Activated CD4-positive, alpha-beta T cell treated with anti-CD3 and anti-CD28 coated beads, Interleukin-2, amount 50 U/mL, for 48 hours (primary cell): ENCODE results near the gene CNOT6.

Source experiments
- DNase-seq, 2 experiments: peaks; one replicate each; pipeline ENCODE4 v3.0.0-alpha.2; 2020

The CNOT6 gene

DNA sequence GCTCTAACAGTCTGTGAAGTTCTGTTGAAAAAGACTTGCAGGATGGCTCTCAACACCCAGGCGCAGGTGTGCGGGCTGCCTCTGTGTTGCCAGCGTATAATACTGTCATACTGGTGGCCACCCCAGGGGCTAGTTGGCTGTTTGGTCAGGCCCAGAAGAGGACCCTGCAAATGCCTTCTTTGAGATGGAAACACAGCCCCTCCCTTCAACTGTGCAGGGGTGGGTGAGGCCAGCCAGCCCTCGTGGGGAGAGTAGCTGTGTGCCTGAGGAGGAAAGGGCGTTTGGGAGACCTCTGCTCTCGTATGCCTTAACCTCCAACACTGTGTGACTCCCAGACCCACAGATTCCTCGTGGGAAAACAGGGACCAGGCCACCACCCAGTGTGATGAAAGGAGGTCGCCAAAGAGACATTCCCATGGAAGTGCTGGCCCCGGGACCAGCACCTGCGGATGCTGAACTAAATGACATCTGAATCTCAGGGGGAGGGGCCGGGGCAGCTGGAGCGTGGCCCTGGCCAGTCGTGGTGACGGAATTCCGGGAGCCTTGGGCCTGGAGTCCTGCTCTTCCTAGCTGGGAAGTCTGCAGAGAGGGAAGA, 108.4 kb downstream of the CNOT6 start:
- DNase-seq, result no peak

DNA sequence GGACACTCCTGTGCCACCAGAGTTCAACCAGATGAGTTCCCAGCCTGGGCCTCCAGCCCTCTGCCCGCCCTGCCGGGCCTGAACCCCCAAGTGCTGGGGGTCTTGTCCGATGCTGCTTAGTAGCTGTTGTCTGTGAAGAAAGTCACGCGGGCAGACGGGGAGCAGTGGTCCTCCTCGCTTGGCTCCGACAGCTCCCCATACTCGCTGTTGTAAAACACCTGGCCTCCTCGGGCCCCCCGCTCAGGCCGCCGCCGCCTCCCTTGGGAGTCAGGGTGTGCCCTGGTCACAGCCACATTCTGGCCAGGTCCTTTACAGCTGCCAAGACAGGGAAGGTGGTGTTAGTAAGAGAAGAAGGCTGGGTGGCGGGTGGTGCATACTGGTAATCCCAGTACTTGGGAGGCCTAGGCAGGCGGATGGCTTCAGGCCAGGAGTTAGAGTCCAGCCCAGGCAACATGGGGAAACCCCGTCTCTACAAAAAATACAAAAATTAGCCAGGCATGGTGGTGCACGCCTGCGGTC, 109.0 kb downstream of the CNOT6 start:
- no peak for DNase-seq

GRCh38 chr5:180604271-180604670, 110.1 kb downstream of the CNOT6 start:
- no peak for DNase-seq

DNA sequence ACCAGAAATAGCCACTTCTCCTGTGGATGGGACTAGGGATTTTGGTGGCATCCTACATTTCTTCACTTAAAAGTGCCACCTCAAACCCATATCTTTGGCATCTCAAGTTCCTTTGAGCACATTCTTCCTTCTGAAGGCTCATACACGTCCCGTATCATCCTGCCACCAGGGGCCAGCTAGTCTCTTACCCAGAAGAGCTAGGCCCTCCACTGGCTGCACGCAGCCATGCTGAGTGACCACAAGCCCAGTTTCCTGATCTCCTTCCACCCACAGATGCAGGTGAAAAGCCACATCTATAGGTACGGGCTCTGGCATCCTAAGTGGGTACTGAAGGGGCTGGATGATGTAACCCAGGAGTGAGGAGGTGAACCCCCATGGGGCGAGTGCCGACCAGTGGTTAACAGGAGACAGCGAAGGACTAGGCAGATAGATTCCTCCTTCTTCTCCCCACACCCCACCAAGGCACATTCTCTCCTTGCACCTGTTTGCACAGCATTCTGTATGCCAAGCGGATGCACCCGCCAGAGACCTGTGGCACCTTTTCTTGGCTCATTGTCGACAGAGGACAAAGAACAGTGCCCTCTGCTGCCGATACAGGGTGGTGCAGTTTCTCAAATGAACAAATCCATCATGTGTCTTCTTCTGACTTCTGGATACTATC, 111.5 kb downstream of the CNOT6 start:
- DNase-seq, result peak; percentile 75 to 81

GRCh38 chr5:180606215-180606785, 112.1 kb downstream of the CNOT6 start:
- no peak for DNase-seq

DNA sequence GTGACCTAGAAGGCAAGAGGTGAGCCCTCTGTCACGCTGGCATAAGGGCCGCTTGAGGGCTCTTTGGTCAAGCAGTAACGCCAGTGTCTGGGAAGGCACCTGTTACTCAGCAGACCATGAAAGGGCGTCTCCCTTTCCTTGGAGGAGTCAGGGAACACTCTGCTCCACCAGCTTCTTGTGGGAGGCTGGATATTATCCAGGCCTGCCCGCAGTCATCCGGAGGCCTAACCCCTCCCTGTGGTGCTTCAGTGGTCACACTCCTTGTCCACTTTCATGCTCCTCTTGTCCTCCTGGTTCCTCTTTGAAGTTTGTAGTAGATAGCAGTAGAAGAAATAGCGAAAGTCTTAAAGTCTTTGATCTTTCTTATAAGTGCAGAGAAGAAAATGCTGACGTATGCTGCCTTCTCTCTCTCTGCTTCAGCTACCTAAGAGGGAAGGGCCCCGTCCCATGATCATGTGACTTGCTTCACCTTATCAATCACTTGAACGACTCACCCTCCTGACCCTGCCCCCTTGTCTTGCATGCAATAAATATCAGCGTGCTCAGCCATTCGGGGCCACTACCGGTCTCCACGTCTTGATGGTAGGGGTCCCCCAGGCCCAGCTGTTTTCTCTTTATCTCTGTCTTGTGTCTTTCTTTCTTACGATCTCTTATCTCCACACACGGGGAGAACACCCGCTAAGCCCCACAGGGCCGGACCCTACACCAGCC, 113.8 kb downstream of the CNOT6 start:
- DNase-seq, result peak in 1 of 2 experiments; percentile 21

- no peak for DNase-seq
Measured at GRCh38 chr5:180608572-180609310, 114.6 kb downstream of the CNOT6 start.

DNA sequence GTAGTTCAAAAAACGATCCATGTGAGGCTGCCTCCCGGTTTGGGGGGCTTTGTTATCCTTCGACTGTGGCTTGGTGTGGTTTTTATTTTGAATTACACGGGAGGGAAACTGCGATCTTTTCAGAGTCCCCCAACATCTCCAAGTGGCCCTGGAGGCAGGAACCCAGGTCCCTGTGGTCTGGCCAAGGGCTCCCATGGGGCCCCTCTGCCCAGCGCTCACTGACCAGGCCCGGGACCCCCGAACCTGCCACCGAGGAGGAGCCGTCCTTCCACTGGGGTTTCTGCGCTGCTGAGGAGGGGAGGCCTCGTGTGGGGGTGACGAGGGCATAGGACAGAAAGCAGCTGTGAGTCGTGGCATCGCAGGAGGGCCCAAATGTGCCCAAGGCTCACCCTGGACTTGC, 115.2 kb downstream of the CNOT6 start:
- no peak for DNase-seq

GRCh38 chr5:180609817-180610550, 115.8 kb downstream of the CNOT6 start:
- DNase-seq, result no peak

DNA sequence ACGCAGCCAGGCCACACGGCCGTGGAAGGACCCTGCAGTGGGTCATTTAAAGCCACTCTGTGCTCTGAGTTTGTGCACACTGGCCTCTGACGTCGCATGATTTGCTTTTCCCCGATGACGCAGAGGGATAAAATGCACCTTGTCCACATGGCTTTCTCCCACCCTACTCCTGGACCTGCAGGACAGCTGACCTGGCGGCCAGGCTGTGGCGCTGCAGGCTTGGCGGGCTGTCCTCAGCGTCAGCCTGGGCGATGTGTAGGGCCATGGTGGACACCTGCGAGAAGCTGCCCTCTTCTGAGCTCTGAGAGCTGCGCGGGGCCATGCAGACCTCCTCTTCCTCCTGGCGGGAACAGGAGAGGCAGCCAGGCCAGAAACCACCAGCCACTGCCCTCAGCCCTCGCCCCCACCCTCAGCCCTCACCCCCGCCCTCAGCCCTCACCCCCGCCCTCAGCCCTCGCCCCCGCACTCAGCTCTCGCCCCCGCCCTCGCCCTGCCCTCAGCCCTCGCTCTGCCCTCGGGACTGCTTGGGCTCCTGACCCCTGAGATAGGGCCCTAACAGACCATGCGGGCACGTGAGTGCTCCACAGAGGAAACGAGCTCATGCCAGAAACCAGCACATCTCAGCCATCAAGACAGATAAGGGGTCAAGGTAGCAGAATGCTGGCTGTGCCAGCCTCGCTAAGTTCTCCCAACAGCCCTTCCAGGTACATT, 117.1 kb downstream of the CNOT6 start:
- no peak for DNase-seq

DNA sequence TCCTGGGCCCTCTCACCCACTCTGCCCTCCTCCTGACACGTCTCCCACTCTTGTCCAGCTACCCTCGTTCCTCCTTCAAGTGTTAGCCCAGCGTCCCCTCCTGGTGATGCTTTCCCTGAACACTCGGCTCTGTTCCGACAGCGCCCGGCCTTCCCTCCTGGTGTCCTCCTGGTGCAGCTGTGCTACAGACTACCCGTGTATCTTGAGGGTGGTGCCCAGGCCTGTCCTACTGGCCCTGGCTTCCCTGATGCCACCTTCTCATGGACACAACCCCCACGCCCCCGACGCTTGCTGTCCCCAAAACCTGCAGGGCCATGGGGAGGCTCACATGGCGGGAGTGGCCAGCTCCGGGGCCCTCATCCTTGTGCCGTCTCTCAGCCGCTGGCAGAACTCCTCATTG, 118.5 kb downstream of the CNOT6 start:
- DNase-seq, result no peak

- no peak for DNase-seq
Measured at GRCh38 chr5:180613188-180613813, 119.1 kb downstream of the CNOT6 start.

DNA sequence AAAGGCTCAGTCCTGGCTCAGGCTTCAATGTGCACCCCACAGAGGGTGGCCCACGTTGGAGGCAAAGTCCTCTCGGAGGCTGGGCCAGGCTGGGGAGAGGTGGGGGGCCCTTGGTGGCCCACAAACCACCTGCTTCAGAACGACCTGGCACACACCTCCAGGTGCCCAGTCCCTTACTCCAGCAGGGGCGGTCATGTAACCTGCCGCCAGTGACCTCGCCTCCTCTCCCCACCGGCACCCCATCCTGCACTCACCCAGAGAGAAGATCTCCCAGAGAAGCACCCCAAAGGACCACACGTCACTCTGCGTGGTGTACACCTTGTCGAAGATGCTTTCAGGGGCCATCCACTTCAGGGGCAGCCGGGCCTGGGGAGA, 119.6 kb downstream of the CNOT6 start:
- DNase-seq, result no peak

DNA sequence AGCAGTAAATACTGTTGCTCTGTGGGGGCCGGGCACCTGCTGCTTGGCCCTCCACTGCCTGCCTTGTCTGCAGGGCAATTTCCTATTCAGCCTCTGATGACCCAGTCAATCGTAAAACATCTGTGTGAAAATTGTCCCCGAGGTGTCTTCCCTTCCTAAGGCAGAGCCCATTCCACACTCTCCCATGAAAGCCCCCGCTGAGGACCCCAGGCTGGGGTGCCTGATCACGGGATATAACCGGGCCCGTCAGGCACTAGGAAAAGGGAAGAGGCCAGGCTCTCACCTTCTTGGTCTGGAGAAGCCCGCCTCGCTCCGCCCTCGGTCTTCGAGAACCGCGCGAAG, 124.3 kb downstream of the CNOT6 start:
- DNase-seq, result no peak

DNA sequence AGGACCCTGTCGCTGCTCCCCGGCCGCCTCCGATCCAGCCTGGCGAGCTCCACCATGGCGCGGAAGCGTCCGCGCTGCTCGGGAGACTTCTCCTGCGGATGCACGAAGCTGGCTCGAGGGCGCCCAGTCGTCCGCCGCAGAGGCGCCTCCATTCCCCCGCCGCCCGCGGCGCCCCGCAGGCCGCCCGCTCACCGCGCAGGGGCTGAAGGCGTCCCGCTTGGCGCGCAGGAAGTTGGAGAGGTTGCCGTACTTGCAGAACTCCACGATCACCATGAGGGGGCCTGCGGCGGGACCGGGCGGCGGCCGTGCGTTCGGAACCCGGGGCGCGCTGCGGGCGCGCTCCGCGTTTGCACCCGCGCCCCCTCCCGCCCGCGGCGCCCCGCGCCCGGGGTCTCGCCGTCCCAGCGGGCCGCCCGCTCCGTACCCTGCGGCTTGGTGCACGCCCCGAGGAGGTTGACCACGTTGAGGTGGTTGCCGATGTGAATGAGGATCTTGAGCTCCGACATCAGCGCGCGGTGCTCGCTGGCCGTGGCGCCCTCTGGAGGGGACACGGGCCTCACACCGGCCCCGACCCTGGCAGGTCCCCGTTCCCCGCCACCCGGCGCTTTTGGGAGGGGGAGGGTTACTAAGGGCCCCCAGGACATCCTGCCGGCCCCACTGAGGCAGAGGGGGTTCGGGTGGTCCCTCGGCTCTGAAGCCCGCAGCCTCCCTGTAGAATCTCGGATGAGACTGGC, 124.8 kb downstream of the CNOT6 start:
- DNase-seq, result peak; percentile 51 to 56

DNA sequence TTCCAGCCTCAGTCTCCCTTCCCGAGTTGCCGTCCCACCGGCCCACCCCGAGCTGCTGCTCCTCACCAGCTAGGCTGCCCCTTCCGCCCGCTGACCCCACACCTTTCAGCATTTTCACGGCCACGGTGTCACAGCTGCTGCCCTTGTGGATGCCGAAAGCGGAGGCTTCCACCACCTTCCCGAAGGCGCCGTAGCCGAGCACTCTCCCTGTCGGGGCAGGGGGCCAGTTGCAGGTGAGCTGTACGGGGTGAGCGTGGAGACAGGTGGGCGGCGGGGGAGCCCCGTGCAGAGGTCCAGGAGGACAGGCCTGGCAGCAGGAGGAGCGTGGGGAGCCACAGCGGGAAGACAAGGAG, 125.4 kb downstream of the CNOT6 start:
- no peak for DNase-seq

GRCh38 chr5:180620014-180620413, 125.8 kb downstream of the CNOT6 start:
- no peak for DNase-seq

- DNase-seq, result no peak
Measured at GRCh38 chr5:180621311-180621710, 127.1 kb downstream of the CNOT6 start.

DNA sequence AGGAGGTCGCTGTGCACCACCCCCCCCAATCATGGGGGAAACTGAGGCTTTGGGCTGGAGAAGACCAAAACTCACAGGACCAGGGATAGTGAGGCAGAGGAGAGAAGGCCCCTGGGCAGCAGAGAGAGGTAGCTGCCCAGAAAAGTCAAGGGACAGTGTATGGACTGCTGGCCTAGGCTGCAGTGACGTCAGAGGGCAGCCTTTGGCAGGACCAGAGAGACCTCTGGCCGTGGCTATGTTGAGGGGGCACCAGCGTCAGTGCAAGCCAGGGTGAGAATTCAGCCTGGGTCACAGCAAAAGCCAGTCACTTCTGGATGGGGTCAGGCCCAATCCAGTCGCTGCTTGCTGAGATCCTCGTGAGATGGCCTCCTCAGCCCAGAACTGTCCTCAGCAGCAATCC, 128.7 kb downstream of the CNOT6 start:
- no peak for DNase-seq

- no peak for DNase-seq
Measured at GRCh38 chr5:180623411-180623834, 129.2 kb downstream of the CNOT6 start.

GRCh38 chr5:180623844-180624243, 129.7 kb downstream of the CNOT6 start:
- DNase-seq, result no peak
